Lower lobe of right lung (tissue), 2 donors: ENCODE measurements around the gene IL37. TPM values are rescaled to one million over a fixed set of nuclear protein-coding genes. Genes with fewer than 3 reads are reported as not detected.

ENCODE experiments used
- ATAC-seq, 2 donors: fragments of 200-7000 bp; cut with Tn5 transposase; one replicate each; pipeline ENCODE4 v1.9.1; 2020 to 2022; ENCODE audit warnings: mild to moderate bottlenecking in 2 of 2, moderate library complexity in 2 of 2
- DNase-seq: peaks from one replicate; pipeline ENCODE4 v3.0.0-alpha.2; 2020
- H3K27ac ChIP-seq: fragments of 200-600 bp; one replicate; pipeline ENCODE4 v1.8.0; 2022
- H3K27me3 ChIP-seq: fragments of 200-600 bp; one replicate; pipeline ENCODE4 v1.8.0; 2022; ENCODE audit warnings: low read depth
- H3K36me3 ChIP-seq: fragments of 200-600 bp; one replicate; pipeline ENCODE4 v1.8.0; 2022; ENCODE audit warnings: mild to moderate bottlenecking
- H3K4me1 ChIP-seq: fragments of 200-600 bp; one replicate; pipeline ENCODE4 v1.8.0; 2022
- H3K4me3 ChIP-seq: fragments of 200-600 bp; one replicate; pipeline ENCODE4 v1.8.0; 2022; ENCODE audit warnings: mild to moderate bottlenecking
- H3K9me3 ChIP-seq: fragments of 200-600 bp; one replicate; pipeline ENCODE4 v1.8.0; 2022
- CTCF ChIP-seq: fragments of 200-600 bp; IDR thresholded peaks from one replicate; pipeline ENCODE4 v1.8.0; 2022; ENCODE audit warnings: antibody characterized with exemption, mild to moderate bottlenecking
- intact Hi-C: fragments of 100-400 bp; cut with DNase I; formaldehyde crosslinking; loops from one replicate; pipeline ENCODE4 v1.11.0; 2022
- total RNA-seq: library from RNA; stranded (reverse); fragmentation: NEBNext Ultra II Directional; extraction: Animal tissue kit (Norgen Biotek cat#: 25700); gene quantifications from one replicate; pipeline ENCODE4 v1.2.1, GENCODE V29; 2021
- donor health status: DM: no; HTN: yes; CAD: no; lungs with severe emphysema.

IL37 gene
- total RNA-seq, 1 donor from 2014 or later = not detected

- intact Hi-C loops = loop anchor here (5.0 kb wide), 1 partner anchor 195 kb away; no protein-coding TSS in a partner anchor
- no peak for ATAC-seq
- Histone ChIP-seq H3K27ac (no peak overlapping the region), H3K4me1 (no peaks in the 10 kb centered on the region), H3K9me3 (no peaks in the 10 kb centered on the region), H3K27me3 (no peaks in the 10 kb centered on the region), H3K36me3 (no peaks in the 10 kb centered on the region), H3K4me3 (no peak overlapping the region)
- DNase-seq = no peak
- no peak for TF ChIP-seq CTCF
These were observed 31.7 kb downstream of the IL37 start for GRCh38 chr2:112942654-112943002.

- H3K27ac ChIP-seq = no peak overlapping the region
- H3K27me3 ChIP-seq = no peaks in the 10 kb centered on the region
- no peak for TF ChIP-seq CTCF
- ATAC-seq = no peak
- no peaks in the 10 kb centered on the region for H3K4me1 ChIP-seq
- H3K36me3 ChIP-seq = no peaks in the 10 kb centered on the region
- H3K9me3 ChIP-seq = no peaks in the 10 kb centered on the region
- intact Hi-C loops = loop anchor here (5.0 kb wide), 1 partner anchor 198 kb away; no protein-coding TSS in a partner anchor
- no peak for DNase-seq
- no peak overlapping the region for H3K4me3 ChIP-seq
These were observed 34.0 kb downstream of the IL37 start for GRCh38 chr2:112944971-112945370.

GRCh38 chr2:112946086-112946485, 35.1 kb downstream of the IL37 start:
- Histone ChIP-seq H3K36me3 (no peaks in the 10 kb centered on the region), H3K9me3 (no peaks in the 10 kb centered on the region), H3K4me1 (no peaks in the 10 kb centered on the region), H3K27me3 (no peaks in the 10 kb centered on the region), H3K27ac (no peak overlapping the region), H3K4me3 (no peak overlapping the region)
- no peak for TF ChIP-seq CTCF
- no peak for DNase-seq
- ATAC-seq = no peak
- intact Hi-C loops = no loop called here

GRCh38 chr2:112947374-112947773, 36.4 kb downstream of the IL37 start:
- no peak for ATAC-seq
- Histone ChIP-seq H3K4me3 (no peak overlapping the region), H3K4me1 (no peaks in the 10 kb centered on the region), H3K9me3 (no peaks in the 10 kb centered on the region), H3K27me3 (no peaks in the 10 kb centered on the region), H3K27ac (no peak overlapping the region), H3K36me3 (no peaks in the 10 kb centered on the region)
- no peak for DNase-seq
- intact Hi-C loops = no loop called here
- no peak for TF ChIP-seq CTCF

- H3K4me1 ChIP-seq = no peaks in the 10 kb centered on the region
- no peak overlapping the region for H3K4me3 ChIP-seq
- no peak for DNase-seq
- H3K36me3 ChIP-seq = no peaks in the 10 kb centered on the region
- no peaks in the 10 kb centered on the region for H3K27me3 ChIP-seq
- no peak overlapping the region for H3K27ac ChIP-seq
- H3K9me3 ChIP-seq = no peaks in the 10 kb centered on the region
- ATAC-seq = peak; percentile 55 to 73
- intact Hi-C loops = no loop called here
- no peak for TF ChIP-seq CTCF
These were observed 38.5 kb downstream of the IL37 start for GRCh38 chr2:112949456-112949855.

GRCh38 chr2:112954364-112954763, 43.4 kb downstream of the IL37 start:
- Histone ChIP-seq H3K4me3 (no peak overlapping the region), H3K4me1 (no peaks in the 10 kb centered on the region), H3K27me3 (no peaks in the 10 kb centered on the region), H3K36me3 (no peaks in the 10 kb centered on the region), H3K9me3 (no peaks in the 10 kb centered on the region), H3K27ac (no peak overlapping the region)
- ATAC-seq (no peak), DNase-seq (no peak)
- TF ChIP-seq CTCF = no peak
- intact Hi-C loops = no loop called here
